ENCODE results near the gene TOGARAM1.

Gene TOGARAM1

DNA sequence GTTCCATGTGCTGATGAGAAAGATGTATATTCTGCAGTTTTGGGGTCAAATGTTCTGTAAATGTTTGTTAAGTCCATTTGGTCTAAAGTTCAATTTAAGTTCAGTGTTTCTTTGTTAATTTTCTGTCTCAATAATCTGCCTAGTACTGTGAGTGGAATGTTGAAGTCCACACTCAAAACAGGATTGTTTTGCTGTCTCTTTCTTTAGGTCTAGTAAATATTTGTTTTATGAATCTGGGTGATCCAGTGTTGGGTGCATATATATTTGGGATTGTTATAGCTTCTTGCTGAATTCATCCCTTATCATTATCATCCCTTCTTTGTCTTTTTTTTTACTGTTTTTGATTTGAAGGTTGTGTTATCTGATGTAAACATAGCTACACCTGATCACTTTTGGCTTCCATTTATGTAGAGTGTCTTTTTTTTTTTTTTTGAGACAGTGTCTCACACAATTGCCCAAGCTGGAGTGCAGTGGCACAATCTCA, 95.9 kb downstream of the TOGARAM1 start:
- DNase-seq (ENCODE audit: insufficient read length, low spot score) (no peak), FAIRE-seq (no peak)
- no peak for TF ChIP-seq CTCF (IDR thresholded peaks at IDR 0.05; ENCODE audit: insufficient read depth, missing control alignments)

DNA sequence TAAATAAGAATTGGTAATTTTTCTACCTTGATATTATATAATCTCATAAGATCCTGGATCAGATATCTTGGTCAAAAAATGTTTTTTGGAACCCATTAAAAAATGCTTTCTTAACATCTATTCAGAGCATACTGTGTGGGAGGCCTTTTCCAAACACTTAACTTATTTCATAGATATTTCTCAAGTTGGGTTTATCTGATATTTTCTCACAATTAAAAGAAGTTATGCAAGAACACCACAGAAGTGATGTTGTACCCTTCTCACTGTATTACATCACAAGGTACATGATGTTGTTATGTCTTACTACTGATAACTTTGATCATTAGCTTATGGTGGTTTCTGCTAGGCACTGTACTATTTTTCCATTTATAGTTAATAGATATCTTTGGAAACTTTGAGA, 98.6 kb downstream of the TOGARAM1 start:
- no peak for FAIRE-seq
- TF ChIP-seq CTCF (IDR thresholded peaks at IDR 0.05; ENCODE audit: insufficient read depth, missing control alignments): no peak

DNA sequence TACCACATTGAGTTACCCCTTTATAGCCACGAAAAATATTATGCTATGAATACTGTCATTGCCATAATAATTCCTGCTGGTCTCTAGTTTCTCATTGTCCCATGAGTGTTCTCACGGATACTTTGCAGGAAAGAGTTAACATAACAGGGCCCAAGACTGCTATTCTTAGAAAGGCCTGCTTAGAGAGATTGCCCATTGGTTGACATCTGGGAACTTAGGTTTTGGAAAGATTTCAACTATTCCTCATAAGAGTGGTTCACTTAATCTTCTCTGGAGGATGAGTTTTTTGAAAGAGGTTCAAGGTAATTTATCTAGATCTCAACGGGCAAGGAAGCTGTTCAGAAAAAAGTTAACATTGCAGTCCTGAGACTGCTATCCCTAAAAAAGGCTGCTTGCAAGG, 103.5 kb downstream of the TOGARAM1 start:
- no peak for FAIRE-seq

More for the DNA sequence above, 98.6 kb downstream of the TOGARAM1 start:
- no peak for DNase-seq (ENCODE audit: insufficient read length, low spot score)

DNA sequence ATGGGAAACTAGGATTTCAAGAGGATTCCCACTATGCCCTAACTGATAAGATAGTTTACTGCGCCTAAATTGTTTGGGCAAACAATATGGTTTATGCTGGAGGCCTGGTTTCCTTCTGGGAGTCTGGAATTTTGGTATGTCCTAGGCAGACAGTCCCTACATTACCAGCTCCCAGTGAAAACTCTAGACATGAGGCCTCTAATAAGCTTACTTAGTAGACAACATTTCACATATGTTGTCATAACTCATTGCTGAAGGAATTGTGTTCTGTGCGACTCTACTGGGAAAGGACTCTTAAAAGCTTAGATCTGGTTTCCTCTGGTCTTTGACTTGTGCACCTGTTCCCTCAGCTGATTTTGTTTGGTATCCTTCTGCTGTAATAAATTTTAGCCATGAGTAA, 104.0 kb downstream of the TOGARAM1 start:
- FAIRE-seq (peak; percentile 35), DNase-seq (ENCODE audit: insufficient read length, low spot score) (no peak)
- TF ChIP-seq CTCF (IDR thresholded peaks at IDR 0.05; ENCODE audit: insufficient read depth, missing control alignments): no peak

More for the DNA sequence above, 103.5 kb downstream of the TOGARAM1 start:
- DNase-seq (ENCODE audit: insufficient read length, low spot score): no peak
- TF ChIP-seq CTCF (IDR thresholded peaks at IDR 0.05; ENCODE audit: insufficient read depth, missing control alignments): no peak

GRCh38 chr14:45066667-45067066, 104.7 kb downstream of the TOGARAM1 start:
- no peak for FAIRE-seq
- no peak for DNase-seq (ENCODE audit: insufficient read length, low spot score)
- no peak for TF ChIP-seq CTCF (IDR thresholded peaks at IDR 0.05; ENCODE audit: insufficient read depth, missing control alignments)

DNA sequence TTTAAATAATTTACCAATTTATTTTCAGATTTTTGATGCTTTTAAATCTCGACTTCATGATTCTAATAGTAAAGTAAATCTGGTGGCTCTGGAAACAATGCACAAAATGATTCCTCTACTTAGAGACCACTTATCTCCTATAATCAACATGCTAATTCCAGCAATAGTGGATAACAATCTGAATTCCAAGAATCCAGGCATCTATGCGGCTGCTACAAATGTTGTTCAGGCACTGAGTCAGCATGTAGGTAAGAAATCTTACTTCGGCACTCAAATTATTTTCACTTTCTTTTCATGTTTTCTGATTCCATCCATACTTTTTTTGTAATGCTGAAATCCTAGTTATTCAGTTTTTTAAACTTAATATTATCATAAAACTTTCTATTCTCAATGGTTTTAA, 106.4 kb downstream of the TOGARAM1 start:
- no peak for DNase-seq (ENCODE audit: insufficient read length, low spot score)
- no peak for TF ChIP-seq CTCF (IDR thresholded peaks at IDR 0.05; ENCODE audit: insufficient read depth, missing control alignments)
- FAIRE-seq: no peak

GRCh38 chr14:45070215-45070614, 108.2 kb downstream of the TOGARAM1 start:
- FAIRE-seq (no peak), DNase-seq (ENCODE audit: insufficient read length, low spot score) (no peak)
- TF ChIP-seq CTCF (IDR thresholded peaks at IDR 0.05; ENCODE audit: insufficient read depth, missing control alignments): no peak
